Activated CD8-positive, alpha-beta memory T cell treated with anti-CD3 and anti-CD28 coated beads, Interleukin-2, amount 50 U/mL, for 24 hours (primary cell): ENCODE results near the gene FAM118A.
"Not testable (repeated sequence)": the region's sequence is repeated elsewhere in the genome, so short reads cannot be mapped to it uniquely, and the experiment has no call there.

ENCODE experiments used
- DNase-seq: peaks from one replicate; pipeline ENCODE4 v3.0.0-alpha.2; 2020; ENCODE audit errors: extremely low read depth

The FAM118A gene

DNA sequence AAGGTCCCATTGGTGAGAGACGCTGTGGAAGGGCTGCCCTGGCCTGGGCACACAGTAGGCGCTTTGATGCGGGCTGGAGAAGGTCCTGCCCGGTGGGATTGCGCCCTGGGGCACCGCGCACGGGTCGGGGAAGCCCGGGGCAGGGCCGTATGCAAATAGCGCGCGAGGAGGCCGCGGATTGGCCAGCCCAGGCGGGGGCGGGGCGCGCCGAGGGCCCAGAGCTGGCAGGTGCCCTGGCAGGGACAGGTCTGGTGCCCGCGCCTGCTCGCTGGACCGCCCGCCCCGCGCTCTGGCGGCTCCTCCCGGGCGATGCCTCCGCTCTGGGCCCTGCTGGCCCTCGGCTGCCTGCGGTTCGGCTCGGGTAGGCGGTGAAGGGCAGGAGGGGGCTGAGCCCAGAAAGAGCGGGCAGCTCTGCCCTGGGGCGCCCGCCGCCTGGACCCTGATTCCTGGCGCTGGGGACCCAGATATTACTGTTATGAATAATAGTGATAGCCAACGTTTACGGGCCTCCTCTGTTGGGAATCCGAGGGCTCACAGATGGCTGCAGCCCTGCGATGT lies 24.9 kb upstream of the FAM118A start, which contains the start of gene UPK3A:
UPK3A (plus strand) TSS at position 245 of the 558 bp plus-strand sequence; CDS start at position 310, 65 bp downstream.
- DNase-seq = no peak

DNA sequence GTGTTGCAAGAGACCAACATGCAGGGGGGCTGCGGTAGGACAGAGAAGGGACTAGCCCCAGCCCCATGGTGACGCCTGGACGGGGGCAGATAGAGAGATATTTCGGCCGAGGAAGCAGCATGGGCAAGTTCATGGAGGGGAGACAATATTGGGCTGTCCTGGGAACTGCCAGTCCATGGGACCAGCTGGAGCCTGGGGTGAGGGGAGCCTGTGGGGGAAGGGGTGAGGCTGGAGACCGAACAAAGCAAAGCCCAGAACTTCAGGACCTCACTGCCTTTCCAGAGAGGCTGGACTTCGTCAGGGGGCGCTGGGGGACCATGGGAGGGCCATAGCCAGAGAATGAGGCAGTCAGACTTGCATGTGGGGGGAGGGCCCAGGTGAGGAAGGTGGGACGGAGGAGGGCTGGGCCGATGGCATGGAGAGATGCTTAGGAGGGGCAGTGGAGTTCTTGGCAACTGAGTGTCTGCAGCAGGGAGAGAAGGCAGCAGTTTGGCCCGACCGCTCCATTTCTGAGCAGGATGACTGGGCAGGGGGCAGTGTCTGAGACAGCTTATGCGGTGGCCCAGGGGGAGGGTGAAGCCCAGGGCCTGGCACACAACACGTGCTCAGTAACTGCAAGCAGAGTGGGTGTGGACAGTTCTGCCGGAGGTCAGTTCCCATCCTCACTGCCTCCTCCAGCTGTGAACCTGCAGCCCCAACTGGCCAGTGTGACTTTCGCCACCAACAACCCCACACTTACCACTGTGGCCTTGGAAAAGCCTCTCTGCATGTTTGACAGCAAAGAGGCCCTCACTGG lies 24.3 kb upstream of the FAM118A start:
- DNase-seq = no peak

GRCh38 chr22:45286854-45287551 lies 22.7 kb upstream of the FAM118A start:
- no peak for DNase-seq

DNA sequence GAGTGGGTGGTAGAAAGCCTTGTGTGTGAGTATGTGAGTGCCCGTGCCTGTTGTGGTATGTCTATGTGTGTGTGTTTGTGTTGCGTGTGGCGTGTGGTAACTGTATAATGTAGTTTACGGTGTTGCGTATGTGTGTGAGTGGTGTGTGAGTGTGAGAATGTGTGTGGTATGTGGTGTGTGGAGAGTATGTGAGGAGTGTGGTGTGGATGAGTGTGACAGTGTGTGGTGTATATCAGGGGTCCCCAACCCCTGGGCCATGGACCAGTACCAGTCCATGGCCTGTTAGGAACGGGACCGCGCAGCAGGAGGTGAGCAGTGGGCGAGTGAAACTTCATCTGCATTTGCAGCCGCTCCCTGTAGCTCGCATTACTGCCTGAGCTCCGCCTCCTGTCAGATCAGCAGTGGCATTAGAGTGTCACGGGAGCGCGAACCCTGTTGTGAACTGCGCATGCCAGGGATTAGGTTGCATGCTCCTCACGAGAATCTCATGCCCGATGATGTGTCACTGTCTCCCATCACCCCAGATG lies 19.3 kb upstream of the FAM118A start:
- no peak for DNase-seq

DNA sequence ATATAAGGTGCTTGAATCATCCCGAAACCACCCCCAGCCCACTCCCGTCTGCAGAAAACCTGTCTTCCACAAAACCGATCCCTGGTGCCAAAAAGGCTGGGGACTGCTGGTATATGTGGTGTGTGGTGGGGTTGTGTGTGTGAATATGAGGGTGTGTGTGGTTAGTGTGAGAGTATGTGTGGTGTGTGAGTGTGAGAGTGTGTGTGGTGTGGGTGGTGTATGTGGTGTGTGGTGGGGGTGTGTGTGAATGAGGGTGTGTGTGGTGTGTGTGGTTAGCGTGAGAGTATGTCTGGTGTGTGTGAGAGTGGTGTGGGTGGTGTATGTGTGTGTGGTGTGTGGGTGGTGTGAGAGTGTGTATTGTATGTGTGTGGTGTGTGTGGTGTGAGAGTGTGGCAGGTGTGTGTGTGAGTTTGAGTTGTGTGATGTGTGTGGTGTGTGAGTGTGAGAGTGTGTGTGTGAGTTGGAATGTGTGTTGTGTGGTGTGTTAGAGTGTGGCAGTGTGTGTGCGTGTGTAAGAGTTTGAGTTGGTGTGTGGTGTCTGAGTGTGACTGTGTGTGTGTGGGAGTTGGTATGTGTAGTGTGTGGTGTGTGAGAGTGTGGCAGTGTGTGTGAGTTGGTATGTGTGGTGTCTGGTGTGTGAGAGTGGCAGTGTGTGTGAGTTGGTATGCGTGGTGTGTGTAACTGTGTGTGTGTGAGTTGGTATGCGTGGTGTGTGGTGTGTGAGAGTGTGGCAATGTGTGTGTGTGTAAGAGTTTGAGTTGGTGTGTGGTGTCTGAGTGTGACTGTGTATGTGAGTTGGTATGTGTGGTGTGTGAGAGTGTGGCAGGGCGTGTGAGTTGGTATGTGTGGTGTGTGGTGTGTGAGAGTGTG lies 18.4 kb upstream of the FAM118A start:
- DNase-seq = no peak

GRCh38 chr22:45291931-45292290 lies 17.8 kb upstream of the FAM118A start:
- DNase-seq = no peak

GRCh38 chr22:45292731-45293442 lies 16.8 kb upstream of the FAM118A start:
- DNase-seq = no peak

- no peak for DNase-seq
Observed at GRCh38 chr22:45294030-45294429, 15.7 kb upstream of the FAM118A start.

DNA sequence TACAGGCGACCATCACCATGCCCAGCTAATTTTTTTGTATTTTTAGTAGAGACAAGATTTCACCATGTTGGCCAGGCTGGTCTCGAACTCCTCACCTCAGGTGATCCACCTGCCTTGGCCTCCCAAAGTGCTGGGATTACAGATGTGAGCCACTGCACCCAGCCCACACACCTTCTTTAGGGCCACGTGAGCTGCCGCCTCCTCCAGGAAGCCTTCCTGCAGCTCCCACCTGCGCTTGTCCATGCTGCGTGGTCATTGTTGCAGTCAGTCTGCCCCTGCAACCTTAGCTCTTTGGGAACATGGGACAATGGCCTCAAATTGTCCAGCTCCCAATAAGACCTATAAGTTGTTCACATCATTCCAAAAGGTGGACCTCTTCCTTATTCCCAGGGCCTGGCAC lies 14.7 kb upstream of the FAM118A start:
- not testable (repeated sequence) for DNase-seq

DNA sequence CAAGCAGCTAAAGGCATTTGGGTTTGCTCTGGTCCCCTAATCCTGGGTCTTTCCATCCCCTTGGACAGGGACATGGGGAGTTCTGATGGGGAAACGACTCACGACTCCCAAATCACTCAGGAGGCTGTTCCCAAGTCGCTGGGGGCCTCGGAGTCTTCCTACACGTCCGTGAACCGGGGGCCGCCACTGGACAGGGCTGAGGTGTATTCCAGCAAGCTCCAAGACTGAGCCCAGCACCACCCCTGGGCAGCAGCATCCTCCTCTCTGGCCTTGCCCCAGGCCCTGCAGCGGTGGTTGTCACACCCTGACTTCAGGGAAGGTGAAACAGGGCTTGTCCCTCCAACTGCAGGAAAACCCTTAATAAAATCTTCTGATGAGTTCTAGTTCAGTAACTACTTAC lies 14.2 kb upstream of the FAM118A start:
- DNase-seq = no peak

DNA sequence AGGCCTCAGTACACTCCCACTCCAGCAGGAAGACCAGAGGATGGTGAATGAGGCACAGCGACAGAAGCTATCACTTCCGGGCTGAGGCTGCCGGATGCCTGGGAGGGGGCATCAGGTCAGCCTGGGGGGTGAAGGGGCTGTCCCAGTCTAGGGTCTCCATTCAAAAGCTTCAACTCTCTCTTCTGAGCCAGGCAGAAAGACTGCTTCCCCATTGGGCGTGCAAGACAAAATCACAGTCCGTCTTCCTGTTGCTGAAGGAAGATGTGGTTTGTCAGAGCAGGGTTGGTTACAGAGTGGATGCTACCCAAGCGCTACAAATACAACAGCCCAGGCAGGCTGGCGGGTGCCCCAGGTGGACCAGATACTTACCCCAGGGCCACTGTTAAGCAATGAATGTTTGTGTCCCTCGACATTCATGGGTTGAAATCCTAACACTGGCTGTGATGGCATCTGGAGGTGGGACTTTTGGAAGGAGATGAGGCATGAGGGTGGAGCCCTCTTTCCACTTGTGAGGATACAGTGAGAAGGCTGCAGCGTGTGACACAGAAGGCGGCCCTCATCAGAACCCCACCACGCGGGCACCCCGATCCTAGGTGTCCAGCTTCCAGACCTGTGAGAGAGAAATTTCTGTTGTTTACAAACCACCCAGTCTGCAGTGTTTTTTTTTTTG lies 13.0 kb upstream of the FAM118A start:
- no peak for DNase-seq

DNA sequence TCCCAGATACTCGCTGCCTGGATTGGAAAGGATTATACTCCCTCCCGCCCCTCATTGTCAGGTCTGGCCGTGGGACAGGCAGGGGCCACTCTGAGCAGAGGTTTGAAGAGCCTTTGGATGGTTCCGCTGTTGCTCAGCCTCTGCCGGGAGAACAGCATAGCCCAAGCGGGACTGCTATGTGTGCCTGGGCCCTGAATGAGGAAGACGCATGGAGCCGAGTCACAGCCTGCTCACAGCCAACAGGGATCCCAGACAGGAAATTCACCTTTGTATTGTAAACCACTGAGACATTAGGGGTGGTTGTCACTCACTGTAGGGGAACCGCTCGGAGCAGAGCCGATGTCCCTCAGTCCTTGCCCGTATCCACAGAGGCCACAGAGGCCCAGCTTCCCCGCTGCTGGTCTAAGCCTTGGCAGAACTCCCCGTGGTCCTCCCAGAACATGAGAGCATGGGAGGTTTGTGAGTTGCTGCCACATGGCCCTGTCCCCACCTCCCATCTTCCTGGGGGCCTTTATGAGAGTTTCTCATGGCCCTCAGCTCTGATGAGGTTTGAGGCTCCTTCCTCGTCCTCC lies 10.7 kb upstream of the FAM118A start:
- no peak for DNase-seq

- DNase-seq = no peak
Observed at GRCh38 chr22:45302751-45303150, 7.0 kb upstream of the FAM118A start.

GRCh38 chr22:45303181-45303580 lies 6.6 kb upstream of the FAM118A start:
- no peak for DNase-seq

DNA sequence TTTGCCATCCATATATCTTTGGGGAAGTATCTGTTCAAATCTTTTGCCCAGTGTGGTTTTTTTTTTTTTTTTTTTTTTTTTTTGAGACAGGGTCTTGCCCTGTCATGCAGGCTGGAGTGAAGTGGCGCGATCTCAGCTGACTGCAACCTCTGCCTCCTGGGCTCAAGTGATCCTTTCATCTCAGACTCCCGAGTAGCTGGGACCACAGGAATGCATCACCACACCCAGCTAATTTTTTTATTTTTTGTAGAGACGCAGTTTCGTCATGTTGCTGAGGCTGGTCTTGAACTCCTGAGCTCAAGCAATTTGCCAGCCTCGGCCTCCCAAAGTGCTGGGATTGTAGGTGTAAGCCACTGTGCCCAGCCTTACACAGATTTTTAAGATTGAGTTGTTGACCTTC lies 4.8 kb upstream of the FAM118A start:
- no peak for DNase-seq

GRCh38 chr22:45305456-45306075 lies 4.2 kb upstream of the FAM118A start:
- no peak for DNase-seq

DNA sequence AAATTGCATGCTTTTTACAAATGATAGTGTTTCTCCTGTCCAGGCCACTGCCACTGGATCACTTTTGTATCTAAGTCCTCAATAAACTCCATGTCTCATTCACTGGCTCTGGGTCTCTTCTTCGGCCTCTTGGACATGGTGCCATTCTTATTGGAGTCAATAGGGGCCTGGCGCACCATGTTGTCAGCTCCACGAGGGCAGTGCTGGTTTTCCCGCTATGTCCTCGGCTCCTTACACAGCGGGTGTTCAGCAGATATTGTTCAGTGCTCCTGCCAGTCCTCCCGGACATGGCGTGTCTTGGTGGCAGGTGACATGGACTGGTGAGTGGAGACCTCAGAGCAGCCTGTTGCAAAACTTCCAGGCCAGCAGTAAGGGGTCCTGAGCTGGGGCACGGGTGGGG lies 3.6 kb upstream of the FAM118A start:
- DNase-seq = no peak

GRCh38 chr22:45308391-45308956 lies 1.3 kb upstream of the FAM118A start:
- no peak for DNase-seq

GRCh38 chr22:45308957-45309421 lies 745 bp upstream of the FAM118A start:
- no peak for DNase-seq
